AG10803 (cell line): Measurements from ENCODE around the gene NFYC.

ENCODE experiments used
- DNase-seq: peaks from one replicate; pipeline ENCODE4 v3.0.0; 2010; ENCODE audit warnings: low read depth
- H3K4me3 ChIP-seq: 2 replicates; pipeline ENCODE4 v1.5.1; 2011; ENCODE audit warnings: mild to moderate bottlenecking, low read length, control low read depth
- CTCF ChIP-seq: conservative IDR thresholded peaks from 2 replicates; pipeline ENCODE4 v1.5.1; 2011; ENCODE audit warnings: mild to moderate bottlenecking, low read length, control low read depth, inconsistent platforms

The NFYC gene

GRCh38 chr1:40786995-40787705, 95.6 kb downstream of the NFYC start:
- DNase-seq: no peak
- no peak for TF ChIP-seq CTCF
- no peak overlapping the region for H3K4me3 ChIP-seq

GRCh38 chr1:40787737-40788560, 96.4 kb downstream of the NFYC start:
- no peak overlapping the region for H3K4me3 ChIP-seq
- no peak for DNase-seq
- no peak for TF ChIP-seq CTCF

DNA sequence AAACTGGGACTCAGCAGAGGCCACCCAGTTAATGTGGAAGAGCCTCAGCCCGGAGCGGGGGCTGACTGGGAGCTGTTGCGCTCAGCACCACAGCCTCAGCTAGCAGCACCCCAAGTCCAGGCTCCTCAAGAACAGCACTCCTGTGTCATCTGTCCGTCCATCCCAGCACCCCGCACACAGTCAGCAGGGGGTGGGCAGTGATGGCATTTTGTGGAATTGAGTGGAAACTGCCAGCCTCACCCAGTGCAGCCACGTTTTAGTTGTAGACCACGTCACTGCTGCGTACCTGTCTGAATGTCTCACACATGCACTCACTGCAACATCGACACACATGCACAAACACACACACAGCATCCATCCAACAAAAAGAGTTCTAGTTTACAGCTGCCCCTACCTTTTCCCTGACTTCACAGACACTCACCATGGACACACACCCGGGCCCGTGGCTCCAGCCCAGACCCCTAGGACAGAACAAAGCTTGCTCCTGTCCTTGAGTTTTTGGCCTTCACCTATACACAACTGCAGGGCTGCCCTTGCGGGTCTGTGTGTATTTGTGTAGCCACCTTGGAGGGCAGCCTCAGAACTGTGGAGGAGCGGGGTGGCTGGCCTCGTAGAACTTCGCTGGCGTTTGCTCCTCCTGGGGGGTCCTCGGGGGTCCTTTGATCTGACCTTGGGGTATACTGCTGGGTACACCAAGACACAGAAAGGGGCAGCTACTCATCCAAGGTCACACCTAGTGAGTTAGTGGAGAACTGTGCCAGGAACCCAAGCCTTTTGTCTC, 97.2 kb downstream of the NFYC start:
- no peak for DNase-seq
- no peak overlapping the region for H3K4me3 ChIP-seq
- no peak for TF ChIP-seq CTCF

DNA sequence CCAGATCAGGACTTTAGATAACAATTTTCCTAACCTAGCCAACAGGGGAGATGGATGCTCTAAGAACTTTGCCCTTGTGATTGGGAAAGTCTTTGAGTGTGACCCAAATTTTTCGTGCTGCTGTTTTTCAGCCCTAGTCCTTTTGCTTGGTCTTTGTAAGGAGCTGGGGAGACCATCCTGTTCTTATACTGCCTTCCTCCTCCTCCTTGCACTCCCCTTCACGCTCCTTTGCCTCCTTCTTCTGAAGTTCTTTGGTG, 97.8 kb downstream of the NFYC start:
- TF ChIP-seq CTCF: no peak
- H3K4me3 ChIP-seq: no peak overlapping the region
- no peak for DNase-seq

- no peak for DNase-seq
- H3K4me3 ChIP-seq: no peak overlapping the region
- no peak for TF ChIP-seq CTCF
These were observed 98.3 kb downstream of the NFYC start for GRCh38 chr1:40789661-40790430.

- no peak for DNase-seq
- TF ChIP-seq CTCF: no peak
- no peak overlapping the region for H3K4me3 ChIP-seq
These were observed 100.5 kb downstream of the NFYC start for GRCh38 chr1:40792036-40792435.
